PC-9 (cell line): ENCODE results near the gene IYD.

Experiments
- EZH2 ChIP-seq: fragments of 200-600 bp; sonication (generic); IDR thresholded peaks from 2 replicates; pipeline ENCODE4 v1.8.0; 2017; ENCODE audit warnings: antibody characterized with exemption, low read depth
- TF ChIP-seq, protein P1 (sequence below): fragments of 200-600 bp; sonication (generic); conservative IDR thresholded peaks from 2 replicates; pipeline ENCODE4 v1.6.1; 2017; ENCODE audit warnings: mixed run types, antibody characterized with exemption, mild to moderate bottlenecking, moderate library complexity

- no peak for TF ChIP-seq EZH2
- TF ChIP-seq, protein P1, sequence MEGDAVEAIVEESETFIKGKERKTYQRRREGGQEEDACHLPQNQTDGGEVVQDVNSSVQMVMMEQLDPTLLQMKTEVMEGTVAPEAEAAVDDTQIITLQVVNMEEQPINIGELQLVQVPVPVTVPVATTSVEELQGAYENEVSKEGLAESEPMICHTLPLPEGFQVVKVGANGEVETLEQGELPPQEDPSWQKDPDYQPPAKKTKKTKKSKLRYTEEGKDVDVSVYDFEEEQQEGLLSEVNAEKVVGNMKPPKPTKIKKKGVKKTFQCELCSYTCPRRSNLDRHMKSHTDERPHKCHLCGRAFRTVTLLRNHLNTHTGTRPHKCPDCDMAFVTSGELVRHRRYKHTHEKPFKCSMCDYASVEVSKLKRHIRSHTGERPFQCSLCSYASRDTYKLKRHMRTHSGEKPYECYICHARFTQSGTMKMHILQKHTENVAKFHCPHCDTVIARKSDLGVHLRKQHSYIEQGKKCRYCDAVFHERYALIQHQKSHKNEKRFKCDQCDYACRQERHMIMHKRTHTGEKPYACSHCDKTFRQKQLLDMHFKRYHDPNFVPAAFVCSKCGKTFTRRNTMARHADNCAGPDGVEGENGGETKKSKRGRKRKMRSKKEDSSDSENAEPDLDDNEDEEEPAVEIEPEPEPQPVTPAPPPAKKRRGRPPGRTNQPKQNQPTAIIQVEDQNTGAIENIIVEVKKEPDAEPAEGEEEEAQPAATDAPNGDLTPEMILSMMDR: no peak
These were observed 41.6 kb upstream of the IYD start for GRCh38 chr6:150327117-150327774.
